Prostate gland (tissue), 2 donors: ENCODE data around the gene SRGAP2B.
"Not testable (repeated sequence)": the region's sequence is repeated elsewhere in the genome, so short reads cannot be mapped to it uniquely, and the experiment has no call there.

Experiments
- POLR2A ChIP-seq: fragments of 450-650 bp; IDR thresholded peaks from one replicate; pipeline ENCODE4 v1.6.1; 2016; ENCODE audit warnings: antibody characterized with exemption, mild to moderate bottlenecking
- POLR2AphosphoS5 ChIP-seq: sonication (generic); formaldehyde crosslinking; IDR thresholded peaks from one replicate; pipeline ENCODE4 v1.6.1; 2017; ENCODE audit warnings: antibody characterized with exemption
- TF ChIP-seq, protein P1 (sequence below), 4 experiments: fragments of 200-600 bp in 2 of 4; fragments of 450-650 bp in 2 of 4; sonication (generic) in 2 of 4; IDR thresholded peaks; 1 replicate in 3 of 4; 2 replicates in 1 of 4; pipeline ENCODE4 v1.5.1; 2016 to 2019; ENCODE audit warnings: antibody characterized with exemption in 4 of 4, mild to moderate bottlenecking in 2 of 4, moderate library complexity in 2 of 4

DNA sequence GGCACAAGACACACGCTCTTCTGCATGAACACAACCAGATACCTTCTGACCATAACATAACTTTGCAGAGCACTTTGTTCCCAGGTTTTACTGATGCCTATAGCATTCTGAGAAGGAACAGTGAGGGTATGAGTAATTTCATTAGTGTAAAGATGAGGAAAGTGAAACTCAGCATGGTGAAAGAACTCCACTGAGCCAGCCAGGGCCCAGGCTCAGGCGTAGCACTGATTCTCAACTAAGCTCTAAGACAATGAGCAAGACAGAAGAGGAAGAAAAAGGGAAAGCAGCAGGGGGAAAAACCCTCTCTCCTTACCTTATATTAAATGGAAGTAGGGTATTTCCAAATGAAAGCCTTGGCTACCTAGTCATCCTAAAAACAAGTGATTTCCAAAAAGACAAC is 155.1 kb downstream of the SRGAP2B start:
- TF ChIP-seq, protein P1, sequence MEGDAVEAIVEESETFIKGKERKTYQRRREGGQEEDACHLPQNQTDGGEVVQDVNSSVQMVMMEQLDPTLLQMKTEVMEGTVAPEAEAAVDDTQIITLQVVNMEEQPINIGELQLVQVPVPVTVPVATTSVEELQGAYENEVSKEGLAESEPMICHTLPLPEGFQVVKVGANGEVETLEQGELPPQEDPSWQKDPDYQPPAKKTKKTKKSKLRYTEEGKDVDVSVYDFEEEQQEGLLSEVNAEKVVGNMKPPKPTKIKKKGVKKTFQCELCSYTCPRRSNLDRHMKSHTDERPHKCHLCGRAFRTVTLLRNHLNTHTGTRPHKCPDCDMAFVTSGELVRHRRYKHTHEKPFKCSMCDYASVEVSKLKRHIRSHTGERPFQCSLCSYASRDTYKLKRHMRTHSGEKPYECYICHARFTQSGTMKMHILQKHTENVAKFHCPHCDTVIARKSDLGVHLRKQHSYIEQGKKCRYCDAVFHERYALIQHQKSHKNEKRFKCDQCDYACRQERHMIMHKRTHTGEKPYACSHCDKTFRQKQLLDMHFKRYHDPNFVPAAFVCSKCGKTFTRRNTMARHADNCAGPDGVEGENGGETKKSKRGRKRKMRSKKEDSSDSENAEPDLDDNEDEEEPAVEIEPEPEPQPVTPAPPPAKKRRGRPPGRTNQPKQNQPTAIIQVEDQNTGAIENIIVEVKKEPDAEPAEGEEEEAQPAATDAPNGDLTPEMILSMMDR (IDR thresholded peaks at IDR 0.05) = not testable (repeated sequence)
- TF ChIP-seq POLR2AphosphoS5, POLR2A: not testable (repeated sequence)
